Measurements from ENCODE around the gene KIF18B.

DNA sequence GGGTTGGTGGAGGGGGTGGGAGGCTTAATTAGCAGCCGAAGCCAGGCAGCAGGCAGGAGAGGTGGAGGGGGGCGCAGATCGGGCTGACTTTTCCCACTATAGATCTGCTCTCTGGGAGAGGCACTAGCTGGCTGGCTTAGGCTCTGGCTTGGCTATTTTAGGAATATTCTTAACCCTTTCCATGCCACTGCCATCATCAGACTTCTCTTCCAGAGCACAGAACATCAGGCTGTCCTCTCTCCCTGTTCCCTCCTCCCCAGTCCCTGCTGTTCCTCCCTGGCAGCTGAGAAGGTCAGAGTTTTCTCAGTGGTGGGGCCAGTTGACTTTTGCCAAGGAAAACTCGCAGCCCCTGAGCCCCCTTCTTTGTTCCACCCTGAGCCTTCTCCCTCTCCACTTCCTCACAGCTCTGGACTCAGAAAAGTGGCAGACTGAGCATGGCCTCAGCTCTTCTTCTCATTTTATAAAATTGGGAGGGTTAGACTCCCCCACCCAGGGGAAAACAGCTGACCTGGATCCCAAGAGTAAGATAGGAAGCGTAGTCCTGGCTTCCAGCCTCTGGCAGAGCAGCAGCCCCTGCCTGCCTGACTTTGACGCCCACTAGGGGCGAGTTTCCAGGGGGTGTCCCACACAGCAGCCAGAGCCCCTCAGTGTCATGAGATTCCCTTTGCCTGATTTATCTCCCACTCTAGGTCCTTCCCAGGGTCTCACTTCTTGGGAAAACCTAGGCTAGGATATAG is 30.4 kb upstream of the KIF18B start:
- TF ChIP-seq CTCF (conservative IDR thresholded peaks at IDR 0.05 in 1 of 2, IDR thresholded peaks at IDR 0.05 in 1 of 2; ENCODE audit: low read depth in 1 of 2, low read length in 2 of 2): no peak
- no peak for TF ChIP-seq EZH2 (IDR thresholded peaks at IDR 0.05; ENCODE audit: low read length, missing control alignments)

Measured in fibroblast of lung (primary cell).